Tibial artery (tissue), 4 donors: ENCODE measurements around the gene SCUBE1.

Experiments used
- DNase-seq, 2 donors: peaks; one replicate each; pipeline ENCODE4 v3.0.0-alpha.2; 2019
- H3K27ac ChIP-seq, 2 donors: fragments of 200-600 bp; sonication (generic) in 1 of 2; 1 replicate in 1 of 2; 2 replicates in 1 of 2; pipeline ENCODE4 v1.5.1; 2018 to 2019; ENCODE audit warnings: mild to moderate bottlenecking in 1 of 2
- H3K27me3 ChIP-seq, 2 donors: fragments of 200-600 bp; sonication (generic) in 1 of 2; one replicate each; pipeline versions ENCODE4 v1.5.1 to v1.6.0; 2016 to 2019
- H3K36me3 ChIP-seq, 3 donors: fragments of 200-600 bp; sonication (generic) in 2 of 3; one replicate each; pipeline ENCODE4 v1.5.1; 2016 to 2019; ENCODE audit warnings: mild to moderate bottlenecking in 2 of 3
- H3K4me1 ChIP-seq, 4 donors: fragments of 200-600 bp; sonication (generic) in 2 of 4; 1 replicate in 3 of 4; 2 replicates in 1 of 4; pipeline ENCODE4 v1.5.1; 2016 to 2019
- H3K4me3 ChIP-seq, 2 donors: fragments of 200-600 bp; sonication (generic) in 1 of 2; 1 replicate in 1 of 2; 2 replicates in 1 of 2; pipeline ENCODE4 v1.5.1; 2018 to 2019; ENCODE audit warnings: mild to moderate bottlenecking in 2 of 2
- H3K9me3 ChIP-seq, 3 donors: fragments of 200-600 bp; sonication (generic) in 1 of 3; one replicate each; pipeline ENCODE4 v1.5.1; 2016 to 2019
- intact Hi-C: fragments of 100-400 bp; cut with DNase I; formaldehyde crosslinking; loops from one replicate; pipeline ENCODE4 v1.15.0; 2023; ENCODE audit warnings: low total_unique reads
- TF ChIP-seq, protein P1 (sequence below), 2 experiments: fragments of 200-600 bp in 1 of 2; fragments of 450-650 bp in 1 of 2; IDR thresholded peaks; one replicate each; pipeline ENCODE4 v1.5.1; 2017 to 2019; ENCODE audit warnings: antibody characterized with exemption in 2 of 2, mild to moderate bottlenecking in 1 of 2, moderate library complexity in 1 of 2

SCUBE1 gene

DNA sequence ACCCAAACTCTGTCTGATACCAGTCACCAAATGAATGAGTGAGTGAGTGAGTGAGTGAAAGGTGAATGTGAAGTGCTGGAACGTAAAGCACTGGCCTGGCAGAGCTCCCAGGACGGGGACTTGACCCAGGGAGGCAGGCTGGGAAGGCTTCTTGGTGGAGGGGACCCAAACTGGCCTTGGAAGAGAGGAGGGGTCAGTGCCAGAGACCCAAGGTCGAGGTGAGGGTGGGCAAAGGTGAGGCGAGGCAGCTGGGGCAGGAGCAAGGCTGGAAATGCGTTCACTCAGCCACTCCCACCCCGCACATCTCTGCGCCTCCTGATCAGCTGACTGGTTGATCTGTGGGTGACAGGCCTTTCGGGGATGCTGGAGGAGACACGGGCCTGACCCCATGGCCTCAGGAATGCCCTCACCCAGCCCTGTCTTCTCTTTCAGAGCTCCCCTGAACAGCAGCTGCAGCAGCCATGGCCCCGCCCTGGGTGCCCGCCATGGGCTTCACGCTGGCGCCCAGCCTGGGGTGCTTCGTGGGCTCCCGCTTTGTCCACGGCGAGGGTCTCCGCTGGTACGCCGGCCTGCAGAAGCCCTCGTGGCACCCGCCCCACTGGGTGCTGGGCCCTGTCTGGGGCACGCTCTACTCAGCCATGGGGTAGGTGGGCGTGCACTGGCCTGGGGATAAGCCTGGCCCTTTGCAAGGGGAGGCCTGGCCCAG lies 184.2 kb downstream of the SCUBE1 start:
- Histone ChIP-seq H3K27ac (no peak overlapping the region), H3K4me3 (no peak overlapping the region), H3K27me3 (no peaks in the 10 kb centered on the region), H3K9me3 (no peaks in the 10 kb centered on the region), H3K4me1 (peaks cover 0 to 32% (median 7%) of the 10 kb centered on the region in 4 donors), H3K36me3 (peaks cover 0 to 64% (median 19%) of the 10 kb centered on the region in 3 donors)
- no peak for DNase-seq
- intact Hi-C loops = no loop called here
- TF ChIP-seq, protein P1, sequence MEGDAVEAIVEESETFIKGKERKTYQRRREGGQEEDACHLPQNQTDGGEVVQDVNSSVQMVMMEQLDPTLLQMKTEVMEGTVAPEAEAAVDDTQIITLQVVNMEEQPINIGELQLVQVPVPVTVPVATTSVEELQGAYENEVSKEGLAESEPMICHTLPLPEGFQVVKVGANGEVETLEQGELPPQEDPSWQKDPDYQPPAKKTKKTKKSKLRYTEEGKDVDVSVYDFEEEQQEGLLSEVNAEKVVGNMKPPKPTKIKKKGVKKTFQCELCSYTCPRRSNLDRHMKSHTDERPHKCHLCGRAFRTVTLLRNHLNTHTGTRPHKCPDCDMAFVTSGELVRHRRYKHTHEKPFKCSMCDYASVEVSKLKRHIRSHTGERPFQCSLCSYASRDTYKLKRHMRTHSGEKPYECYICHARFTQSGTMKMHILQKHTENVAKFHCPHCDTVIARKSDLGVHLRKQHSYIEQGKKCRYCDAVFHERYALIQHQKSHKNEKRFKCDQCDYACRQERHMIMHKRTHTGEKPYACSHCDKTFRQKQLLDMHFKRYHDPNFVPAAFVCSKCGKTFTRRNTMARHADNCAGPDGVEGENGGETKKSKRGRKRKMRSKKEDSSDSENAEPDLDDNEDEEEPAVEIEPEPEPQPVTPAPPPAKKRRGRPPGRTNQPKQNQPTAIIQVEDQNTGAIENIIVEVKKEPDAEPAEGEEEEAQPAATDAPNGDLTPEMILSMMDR (IDR thresholded peaks at IDR 0.05) = no peak

GRCh38 chr22:43157874-43158546 lies 185.2 kb downstream of the SCUBE1 start:
- H3K4me1 ChIP-seq = peaks cover 0 to 28% (median 9%) of the 10 kb centered on the region in 4 donors
- intact Hi-C loops = no loop called here
- peaks cover 0 to 56% (median 11%) of the 10 kb centered on the region in 3 donors for H3K36me3 ChIP-seq
- TF ChIP-seq, protein P1 (IDR thresholded peaks at IDR 0.05) = no peak
- no peaks in the 10 kb centered on the region for H3K9me3 ChIP-seq
- no peak overlapping the region for H3K27ac ChIP-seq
- DNase-seq = no peak
- no peaks in the 10 kb centered on the region for H3K27me3 ChIP-seq
- no peak overlapping the region for H3K4me3 ChIP-seq

- Histone ChIP-seq H3K4me3 (no peak overlapping the region), H3K27me3 (no peaks in the 10 kb centered on the region), H3K9me3 (no peaks in the 10 kb centered on the region), H3K36me3 (peaks cover 0 to 40% (median 0%) of the 10 kb centered on the region in 3 donors), H3K4me1 (peaks cover 0 to 37% (median 16%) of the 10 kb centered on the region in 4 donors), H3K27ac (no peak overlapping the region)
- intact Hi-C loops = no loop called here
- TF ChIP-seq, protein P1 (IDR thresholded peaks at IDR 0.05) = no peak
- DNase-seq = no peak
Observed at GRCh38 chr22:43156413-43156812, 186.8 kb downstream of the SCUBE1 start.

DNA sequence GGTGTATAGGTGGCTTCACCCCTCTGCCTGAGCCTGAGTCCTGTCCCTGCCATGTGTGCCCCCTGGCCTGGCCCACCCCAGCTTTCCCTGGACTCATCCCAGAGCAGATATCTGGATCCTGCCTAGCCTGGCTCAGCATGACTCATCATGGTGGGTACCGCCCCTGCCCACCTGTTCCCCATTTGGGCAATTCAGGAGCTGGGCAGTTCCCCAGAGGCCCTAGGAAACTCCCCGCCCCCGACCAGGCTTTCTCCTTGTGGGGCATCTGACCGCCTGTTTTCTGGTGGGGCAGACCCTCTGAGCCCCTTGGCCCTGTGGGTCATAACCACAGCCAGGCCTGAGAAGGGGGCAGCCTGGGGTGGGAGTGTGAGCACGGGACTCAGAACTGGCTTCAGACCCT lies 187.4 kb downstream of the SCUBE1 start:
- no peak for DNase-seq
- no peaks in the 10 kb centered on the region for H3K27me3 ChIP-seq
- H3K36me3 ChIP-seq = peaks cover 0 to 33% (median 0%) of the 10 kb centered on the region in 3 donors
- TF ChIP-seq, protein P1 (IDR thresholded peaks at IDR 0.05) = no peak
- H3K27ac ChIP-seq = no peak overlapping the region
- intact Hi-C loops = no loop called here
- H3K4me1 ChIP-seq = peaks cover 0 to 40% (median 19%) of the 10 kb centered on the region in 4 donors
- H3K9me3 ChIP-seq = no peaks in the 10 kb centered on the region
- H3K4me3 ChIP-seq = no peak overlapping the region

- TF ChIP-seq, protein P1 (IDR thresholded peaks at IDR 0.05) = no peak
- peaks cover 0 to 26% (median 0%) of the 10 kb centered on the region in 3 donors for H3K36me3 ChIP-seq
- H3K4me1 ChIP-seq = peaks cover 0 to 44% (median 22%) of the 10 kb centered on the region in 4 donors
- intact Hi-C loops = no loop called here
- no peaks in the 10 kb centered on the region for H3K9me3 ChIP-seq
- peak in 1 of 2 donors; percentile 62 for DNase-seq
- no peak overlapping the region for H3K4me3 ChIP-seq
- no peaks in the 10 kb centered on the region for H3K27me3 ChIP-seq
- peak overlapping the region in 1 of 2 donors; percentile 6 for H3K27ac ChIP-seq
Observed at GRCh38 chr22:43154887-43155536, 188.2 kb downstream of the SCUBE1 start.
